K562 (cell line): ENCODE measurements around the gene GRIA4. TPM values are rescaled to one million over a fixed set of nuclear protein-coding genes. Genes with fewer than 3 reads are reported as not detected.

ENCODE experiments used
- ATAC-seq: fragments of 200-7000 bp; cut with Tn5 transposase; 3 replicates; pipeline ENCODE4 v1.9.1; 2020; ENCODE audit warnings: moderate library complexity
- BruUV-seq: library from RNA; stranded (reverse); fragments of 400-500 nt; replicated peaks from 2 replicates; lab custom pipeline; 2021; lab: Mats Ljungman, UMichigan
- CTCF ChIA-PET: fragments of 300-600 bp; formaldehyde crosslinking; extraction: SDS; loops from one replicate; lab custom pipeline; 2021; ENCODE audit warnings: low intra/inter-chr PET ratio; lab: Yijun Ruan, JAX
- POLR2A ChIA-PET: fragments of 300-600, 350-650 bp; sonication (Branson Sonifier 250); formaldehyde crosslinking; extraction: SDS; loops from one replicate; lab custom pipeline; 2021; ENCODE audit warnings: antibody characterized with exemption, inconsistent platforms; lab: Yijun Ruan, JAX
- DNase-seq, 4 experiments: peaks; one replicate each; pipeline versions ENCODE4 v3.0.0 to v3.0.0-alpha.2; 2011 to 2018; ENCODE audit warnings: low spot score in 3 of 4, mixed read lengths in 3 of 4; ENCODE audit errors: extremely low read depth in 1 of 4
- FAIRE-seq: peaks from 2 replicates; lab custom pipeline; 2011; peaks lifted over from hg19 to GRCh38; lab: Jason Lieb, UNC
- H2AFZ ChIP-seq: 2 replicates; pipeline ENCODE4 v1.6.0; 2011; ENCODE audit warnings: low read depth, low read length, control low read depth, inconsistent platforms
- H3K27ac ChIP-seq: fragments of 200-600 bp; 3 replicates; pipeline ENCODE4 v1.8.0; 2011; ENCODE audit warnings: low read depth, mild to moderate bottlenecking, control low read depth, inconsistent platforms, low read length, moderate library complexity, mixed read lengths; ENCODE audit errors: extremely low read depth
- H3K27me3 ChIP-seq, 2 experiments: fragments of 300-600 bp in 1 of 2; 2 replicates in 1 of 2; 3 replicates in 1 of 2; pipeline versions ENCODE4 v1.6.0 to v1.8.0; 2011; ENCODE audit warnings: inconsistent platforms in 2 of 2, low read length in 2 of 2, mild to moderate bottlenecking in 1 of 2, mixed read lengths in 1 of 2, moderate library complexity in 1 of 2; ENCODE audit not compliant: control insufficient read depth in 2 of 2, insufficient read depth in 2 of 2
- H3K36me3 ChIP-seq: fragments of 300-600 bp; 3 replicates; pipeline ENCODE4 v1.8.0; 2011; ENCODE audit warnings: mild to moderate bottlenecking, low read length, inconsistent platforms; ENCODE audit not compliant: control insufficient read depth, insufficient read depth
- H3K4me1 ChIP-seq, 2 experiments: fragments of 200-600 bp in 1 of 2; replicated peaks in 1 of 2; 2 replicates in 1 of 2; 3 replicates in 1 of 2; pipeline versions ENCODE4 v1.5.1 to v1.8.0; 2011; ENCODE audit warnings: inconsistent platforms in 2 of 2, low read length in 2 of 2, mild to moderate bottlenecking in 1 of 2, mixed read lengths in 1 of 2, moderate library complexity in 1 of 2; ENCODE audit not compliant: control insufficient read depth in 2 of 2, insufficient read depth in 2 of 2
- H3K4me2 ChIP-seq: 2 replicates; pipeline ENCODE4 v1.6.1; 2011; ENCODE audit warnings: low read length, control low read depth, inconsistent platforms, mixed read lengths; ENCODE audit not compliant: insufficient read depth
- H3K4me3 ChIP-seq: fragments of 200-600 bp; sonication (generic), shearing (Covaris generic); 2 replicates; pipeline ENCODE4 v1.5.1; 2016; ENCODE audit warnings: control low read depth, inconsistent platforms
- H3K79me2 ChIP-seq: fragments of 200-600 bp; 3 replicates; pipeline ENCODE4 v1.8.0; 2011; ENCODE audit warnings: low read length, inconsistent platforms; ENCODE audit not compliant: control insufficient read depth, insufficient read depth
- H3K9ac ChIP-seq, 2 experiments: 2 replicates each; pipeline versions ENCODE4 v1.6.0 to v1.6.1; 2011; ENCODE audit warnings: low read depth in 2 of 2, low read length in 2 of 2, control low read depth in 1 of 2, inconsistent platforms in 1 of 2, mild to moderate bottlenecking in 1 of 2, mixed read lengths in 1 of 2; ENCODE audit not compliant: insufficient read depth in 1 of 2
- H3K9me1 ChIP-seq: one replicate; pipeline ENCODE4 v1.6.0; 2011; ENCODE audit warnings: inconsistent platforms, mild to moderate bottlenecking, low read length, moderate library complexity; ENCODE audit not compliant: control insufficient read depth, insufficient read depth
- H3K9me3 ChIP-seq: replicated peaks from 2 replicates; pipeline ENCODE4 v1.5.1; 2011; ENCODE audit warnings: low read depth, low read length, inconsistent platforms; ENCODE audit not compliant: control insufficient read depth, insufficient read depth
- H4K20me1 ChIP-seq: replicated peaks from 2 replicates; pipeline ENCODE4 v1.6.1; 2011; ENCODE audit warnings: low read length, inconsistent platforms, mixed read lengths; ENCODE audit not compliant: control insufficient read depth, insufficient read depth
- ARNT ChIP-seq, 2 experiments: fragments of 450-650 bp; IDR thresholded peaks; 2 replicates each; pipeline ENCODE4 v1.6.1; 2016; ENCODE audit warnings: mild to moderate bottlenecking in 1 of 2
- CHD2 ChIP-seq: IDR thresholded peaks from 2 replicates; pipeline ENCODE4 v1.6.1; 2011; ENCODE audit warnings: low read depth, low read length
- CXXC5 ChIP-seq: fragments of 250-450 bp; sonication (Bioruptor Pico); IDR thresholded peaks from 2 replicates; pipeline ENCODE4 v1.8.0; 2022; ENCODE audit warnings: inconsistent platforms, mild to moderate bottlenecking, moderate library complexity
- EGR1 ChIP-seq: fragments of 450-650 bp; conservative IDR thresholded peaks from 2 replicates; pipeline ENCODE4 v1.6.1; 2017; ENCODE audit warnings: mild to moderate bottlenecking
- JUND ChIP-seq, 2 experiments: IDR thresholded peaks; 2 replicates in 1 of 2; 3 replicates in 1 of 2; pipeline ENCODE4 v1.6.1; 2011; ENCODE audit warnings: borderline replicate concordance in 2 of 2, low read depth in 2 of 2, low read length in 2 of 2, improper control_type of control experiment in 1 of 2, missing biosample characterization in 1 of 2, missing genetic modification characterization in 1 of 2, missing genetic modification reagents in 1 of 2
- KLF10 ChIP-seq: fragments of 250-450 bp; sonication (Bioruptor Pico); IDR thresholded peaks from 2 replicates; pipeline ENCODE4 v1.6.1; 2021; ENCODE audit warnings: matching md5 sums
- KLF13 ChIP-seq: fragments of 450-650 bp; IDR thresholded peaks from 2 replicates; pipeline ENCODE4 v1.6.1; 2016; ENCODE audit warnings: missing genetic modification characterization, low read depth, mild to moderate bottlenecking, missing compliant biosample characterization, moderate library complexity, borderline replicate concordance
- MBD2 ChIP-seq: sonication (generic); IDR thresholded peaks from 2 replicates; pipeline ENCODE4 v1.6.1; 2016; ENCODE audit warnings: low read depth, borderline replicate concordance
- NR2C1 ChIP-seq, 2 experiments: fragments of 450-650 bp; IDR thresholded peaks; 2 replicates each; pipeline ENCODE4 v1.6.1; 2017; ENCODE audit warnings: mild to moderate bottlenecking in 2 of 2, antibody characterized with exemption in 1 of 2, inconsistent platforms in 1 of 2, missing compliant biosample characterization in 1 of 2, missing genetic modification characterization in 1 of 2
- WGBS: fragments of 100-300 bp; shearing (Covaris generic); methylation state at CpG from one replicate; pipeline ENCODE4 v1.1.6; 2016; ENCODE audit warnings: low coverage, mixed read lengths; ENCODE audit not compliant: insufficient coverage; ENCODE audit errors: missing lambda C conversion rate; 5-methylcytosine and 5-hydroxymethylcytosine counted together
- in situ Hi-C: fragments of 300-500 bp; cut with MboI; formaldehyde crosslinking; loops from 4 replicates; pipeline ENCODE4 v1.15.0; 2018; ENCODE audit warnings: inconsistent platforms, mixed read lengths
- intact Hi-C: fragments of 100-400 bp; cut with micrococcal nuclease; formaldehyde crosslinking; loops from 2 replicates; pipeline ENCODE4 v1.14.2; 2022
- polyA plus RNA-seq, 8 experiments: library from polyadenylated mRNA; depleted of rRNA in 4 of 8; stranded (reverse) in 5 of 8; unstranded in 3 of 8; fragments of >200 nt; fragmentation: Nextera tagmentation in 2 of 8; fragmentation: Illumina TruSeq in 1 of 8; extraction: Ambion mirVana in 2 of 8; extraction: Trizol in 1 of 8; gene quantifications; 2 replicates each; pipeline versions ENCODE4 v1.2.1 to v1.2.3, GENCODE V29; 2011 to 2014; ENCODE audit warnings: inconsistent platforms in 1 of 8, missing spikeins in 1 of 8
- total RNA-seq, 7 experiments: library from RNA; depleted of rRNA in 6 of 7; stranded (reverse); fragments of >200 nt in 6 of 7; fragmentation: Illumina TruSeq in 2 of 7; extraction: Trizol in 2 of 7; gene quantifications; 2 replicates each; pipeline versions ENCODE4 v1.2.1 to v1.2.3, GENCODE V29; 2011 to 2021; ENCODE audit warnings: low replicate concordance in 1 of 7
- TF ChIP-seq, protein P1 (sequence below), 2 experiments: fragments of 250-450 bp in 1 of 2; fragments of 450-650 bp in 1 of 2; sonication (Bioruptor Pico) in 1 of 2; IDR thresholded peaks; 2 replicates each; pipeline versions ENCODE4 v1.6.1 to v1.8.0; 2016 to 2021; ENCODE audit warnings: mild to moderate bottlenecking in 2 of 2, moderate library complexity in 2 of 2, missing compliant biosample characterization in 1 of 2, missing genetic modification characterization in 1 of 2
- TF ChIP-seq, protein P2 (sequence below), 3 experiments: fragments of 200-800 bp in 1 of 3; sonication (Bioruptor generic) in 1 of 3; sonication (generic) in 1 of 3; formaldehyde crosslinking in 1 of 3; IDR thresholded peaks; 2 replicates each; pipeline versions ENCODE4 v1.6.1 to v1.8.0; 2016 to 2022; ENCODE audit warnings: mild to moderate bottlenecking in 2 of 3, missing compliant biosample characterization in 2 of 3, missing genetic modification characterization in 2 of 3, missing genetic modification reagents in 1 of 3
- TF ChIP-seq, protein P3 (sequence below): sonication (generic); formaldehyde crosslinking; IDR thresholded peaks from 2 replicates; pipeline ENCODE4 v1.8.1; 2023; ENCODE audit warnings: mild to moderate bottlenecking, missing genetic modification reagents
- TF ChIP-seq, protein P4 (sequence below), 2 experiments: fragments of 450-650 bp in 1 of 2; sonication (generic) in 1 of 2; formaldehyde crosslinking; conservative IDR thresholded peaks; 2 replicates each; pipeline versions ENCODE4 v1.4.0 to v1.8.1; 2020 to 2022; ENCODE audit warnings: mild to moderate bottlenecking in 1 of 2, missing genetic modification reagents in 1 of 2

The GRIA4 gene
- total and polyA plus RNA-seq, 9 of the 15 experiments (the other 6 are each of a cell fraction or from before 2014, with no cell fraction given): not detected

DNA sequence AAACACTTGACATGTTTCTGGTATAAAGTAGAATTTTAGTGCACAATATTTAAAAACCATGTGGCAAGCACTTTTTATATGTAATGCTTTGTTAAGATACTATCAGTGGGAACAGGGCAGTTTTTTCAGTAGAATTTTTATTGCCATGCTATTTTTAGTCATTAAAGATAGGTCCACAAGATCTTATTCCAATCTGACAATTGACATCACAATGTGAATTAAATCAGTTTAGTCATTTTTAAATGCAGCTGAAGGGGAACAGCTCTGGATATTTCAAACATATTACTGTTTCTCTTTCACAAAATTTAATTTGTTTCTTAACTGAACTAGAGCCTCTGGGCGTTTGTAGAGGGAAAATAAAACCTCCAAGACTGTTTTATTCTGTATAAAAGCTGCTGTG is 218.0 kb downstream of the GRIA4 start:
- H3K9me1 ChIP-seq: no peaks in the 10 kb centered on the region
- H3K36me3 ChIP-seq: no peaks in the 10 kb centered on the region
- WGBS: 0% methylated on average over 1 of the region's 1 CpG
- no TSS peak for BruUV-seq
- no peaks in the 10 kb centered on the region for H4K20me1 ChIP-seq
- H3K9me3 ChIP-seq: no peaks in the 10 kb centered on the region
- no peak overlapping the region for H3K4me2 ChIP-seq
- no peak overlapping the region for H2AFZ ChIP-seq
- H3K27me3 ChIP-seq: no peaks in the 10 kb centered on the region
- ChIA-PET CTCF (no interaction called here), POLR2A (no interaction called here)
- H3K27ac ChIP-seq: no peak overlapping the region
- DNase-seq (no peak), FAIRE-seq (no peak), ATAC-seq (no peak)
- H3K4me3 ChIP-seq: no peak overlapping the region
- no peaks in the 10 kb centered on the region for H3K4me1 ChIP-seq
- TF ChIP-seq NR2C1 (IDR thresholded peaks at IDR 0.05) (no peak), NR2C1 (tag; IDR thresholded peaks at IDR 0.05) (no peak), EGR1 (no peak), CXXC5 (no peak), JUND (IDR thresholded peaks at IDR 0.05; ENCODE audit: borderline replicate concordance, low read depth, low read length) (no peak), JUND (tag; IDR thresholded peaks at IDR 0.05; ENCODE audit: borderline replicate concordance, low read depth, low read length) (no peak), CHD2 (no peak), ARNT (IDR thresholded peaks at IDR 0.05) (no peak), MBD2 (no peak), KLF10 (CRISPR knock-in tag) (no peak), KLF13 (tag) (no peak)
- TF ChIP-seq, protein P1, sequence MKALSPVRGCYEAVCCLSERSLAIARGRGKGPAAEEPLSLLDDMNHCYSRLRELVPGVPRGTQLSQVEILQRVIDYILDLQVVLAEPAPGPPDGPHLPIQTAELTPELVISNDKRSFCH (CRISPR knock-in tag; IDR thresholded peaks at IDR 0.05): no peak
- TF ChIP-seq, protein P1 (tag; IDR thresholded peaks at IDR 0.05): no peak
- TF ChIP-seq, protein P2, sequence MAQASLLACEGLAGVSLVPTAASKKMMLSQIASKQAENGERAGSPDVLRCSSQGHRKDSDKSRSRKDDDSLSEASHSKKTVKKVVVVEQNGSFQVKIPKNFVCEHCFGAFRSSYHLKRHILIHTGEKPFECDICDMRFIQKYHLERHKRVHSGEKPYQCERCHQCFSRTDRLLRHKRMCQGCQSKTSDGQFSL (CRISPR knock-in tag; IDR thresholded peaks at IDR 0.05): no peak
- TF ChIP-seq, protein P2 (tag; IDR thresholded peaks at IDR 0.05): no peak
- TF ChIP-seq, protein P3, sequence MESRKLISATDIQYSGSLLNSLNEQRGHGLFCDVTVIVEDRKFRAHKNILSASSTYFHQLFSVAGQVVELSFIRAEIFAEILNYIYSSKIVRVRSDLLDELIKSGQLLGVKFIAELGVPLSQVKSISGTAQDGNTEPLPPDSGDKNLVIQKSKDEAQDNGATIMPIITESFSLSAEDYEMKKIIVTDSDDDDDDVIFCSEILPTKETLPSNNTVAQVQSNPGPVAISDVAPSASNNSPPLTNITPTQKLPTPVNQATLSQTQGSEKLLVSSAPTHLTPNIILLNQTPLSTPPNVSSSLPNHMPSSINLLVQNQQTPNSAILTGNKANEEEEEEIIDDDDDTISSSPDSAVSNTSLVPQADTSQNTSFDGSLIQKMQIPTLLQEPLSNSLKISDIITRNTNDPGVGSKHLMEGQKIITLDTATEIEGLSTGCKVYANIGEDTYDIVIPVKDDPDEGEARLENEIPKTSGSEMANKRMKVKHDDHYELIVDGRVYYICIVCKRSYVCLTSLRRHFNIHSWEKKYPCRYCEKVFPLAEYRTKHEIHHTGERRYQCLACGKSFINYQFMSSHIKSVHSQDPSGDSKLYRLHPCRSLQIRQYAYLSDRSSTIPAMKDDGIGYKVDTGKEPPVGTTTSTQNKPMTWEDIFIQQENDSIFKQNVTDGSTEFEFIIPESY (CRISPR knock-in tag): no peak
- TF ChIP-seq, protein P4, sequence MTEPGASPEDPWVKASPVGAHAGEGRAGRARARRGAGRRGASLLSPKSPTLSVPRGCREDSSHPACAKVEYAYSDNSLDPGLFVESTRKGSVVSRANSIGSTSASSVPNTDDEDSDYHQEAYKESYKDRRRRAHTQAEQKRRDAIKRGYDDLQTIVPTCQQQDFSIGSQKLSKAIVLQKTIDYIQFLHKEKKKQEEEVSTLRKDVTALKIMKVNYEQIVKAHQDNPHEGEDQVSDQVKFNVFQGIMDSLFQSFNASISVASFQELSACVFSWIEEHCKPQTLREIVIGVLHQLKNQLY (CRISPR knock-in tag; conservative IDR thresholded peaks at IDR 0.05): no peak
- H3K79me2 ChIP-seq: no peaks in the 10 kb centered on the region
- intact Hi-C loops: no loop called here
- in situ Hi-C loops: no loop called here
- H3K9ac ChIP-seq: no peak overlapping the region
